Mammary epithelial cell (primary cell): Measurements from ENCODE around the gene MAP3K15.

ENCODE experiments used
- CTCF ChIP-seq, 2 donors: IDR thresholded peaks in 1 of 2; conservative IDR thresholded peaks in 1 of 2; 2 replicates each; pipeline ENCODE4 v1.5.1; 2011 to 2012; ENCODE audit warnings: inconsistent platforms in 2 of 2, low read length in 2 of 2, mild to moderate bottlenecking in 2 of 2, control low read depth in 1 of 2, low read depth in 1 of 2; ENCODE audit not compliant: insufficient read depth in 1 of 2; ENCODE audit errors: extremely low read depth in 1 of 2
- EZH2 ChIP-seq: IDR thresholded peaks from 2 replicates; pipeline ENCODE4 v1.6.1; 2012; ENCODE audit warnings: low read length, inconsistent platforms, borderline replicate concordance

DNA sequence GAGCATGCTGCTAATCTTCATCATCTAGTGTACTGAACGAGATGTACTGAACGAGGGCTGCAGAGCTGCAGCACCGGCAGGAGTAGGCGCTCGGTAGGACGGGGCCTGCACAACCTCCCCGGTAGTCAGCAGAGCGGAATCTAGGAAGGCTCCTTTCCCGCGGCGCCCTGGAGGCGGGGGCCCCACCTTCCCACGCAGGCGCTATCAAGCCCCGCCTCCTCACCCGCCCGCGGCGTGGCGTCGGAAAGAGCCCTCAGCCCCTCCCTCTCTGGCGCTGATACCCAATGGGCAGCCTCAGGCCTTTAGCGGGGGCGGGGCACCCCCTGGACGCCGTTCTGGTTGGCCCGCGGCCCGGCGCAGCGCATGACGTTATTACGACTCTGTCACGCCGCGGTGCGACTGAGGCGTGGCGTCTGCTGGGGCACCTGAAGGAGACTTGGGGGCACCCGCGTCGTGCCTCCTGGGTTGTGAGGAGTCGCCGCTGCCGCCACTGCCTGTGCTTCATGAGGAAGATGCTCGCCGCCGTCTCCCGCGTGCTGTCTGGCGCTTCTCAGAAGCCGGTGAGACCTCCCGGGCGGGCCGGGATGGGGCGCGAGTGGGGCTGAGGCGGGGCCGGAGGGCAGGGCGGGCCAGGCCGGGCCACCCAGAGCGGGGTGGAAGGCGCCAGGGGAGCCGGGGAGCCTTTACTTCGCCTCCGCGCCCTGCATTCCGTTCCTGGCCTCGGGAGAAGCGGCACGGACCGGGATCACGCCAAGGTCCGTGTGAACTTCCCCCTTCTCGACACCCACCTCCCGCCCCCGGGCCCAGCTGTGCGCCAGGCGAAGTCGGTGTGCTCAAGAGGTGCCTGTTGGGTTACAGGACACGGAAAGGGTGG, 171.5 kb downstream of the MAP3K15 start, which contains the start of gene PDHA1:
- no peak for TF ChIP-seq CTCF (conservative IDR thresholded peaks at IDR 0.05 in 1 of 2, IDR thresholded peaks at IDR 0.05 in 1 of 2; ENCODE audit: extremely low read depth in 1 of 2, insufficient read depth in 1 of 2, low read depth in 1 of 2, low read length in 2 of 2)
- no peak for TF ChIP-seq EZH2
